ENCODE data around the gene DBH.
"Not testable (repeated sequence)": the region's sequence is repeated elsewhere in the genome, so short reads cannot be mapped to it uniquely, and the experiment has no call there.

The DBH gene

GRCh38 chr9:133621725-133622267, 14.4 kb upstream of the DBH start:
- in situ Hi-C loops (cut with MboI; ENCODE audit: low sequenced_read_pairs), result no loop called here

DNA sequence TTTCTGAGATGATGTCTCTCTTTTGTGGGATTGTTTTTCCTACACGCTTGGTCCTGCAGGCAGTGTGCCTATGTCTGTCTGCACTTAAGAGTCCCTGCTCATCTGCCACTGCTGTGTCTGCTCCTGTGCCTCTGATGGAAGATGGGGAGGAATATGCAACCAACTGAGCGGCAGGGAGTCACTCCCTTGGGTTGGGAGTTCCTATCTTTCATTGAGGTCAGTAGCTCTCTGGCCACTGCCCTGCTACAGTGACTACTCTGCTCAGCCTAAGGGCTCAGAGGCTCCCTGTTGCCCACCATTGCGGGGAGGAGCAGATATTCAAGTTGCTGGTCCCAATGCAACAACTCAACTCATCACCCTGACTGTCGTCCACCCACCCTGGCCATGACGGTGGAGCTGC, 13.6 kb upstream of the DBH start:
- in situ Hi-C loops (cut with MboI; ENCODE audit: low sequenced_read_pairs), result no loop called here

GRCh38 chr9:133626008-133626407, 10.2 kb upstream of the DBH start:
- in situ Hi-C loops (cut with MboI; ENCODE audit: low sequenced_read_pairs), result not testable (repeated sequence)

GRCh38 chr9:133627341-133627740, 8.8 kb upstream of the DBH start:
- in situ Hi-C loops (cut with MboI; ENCODE audit: low sequenced_read_pairs), result no loop called here

DNA sequence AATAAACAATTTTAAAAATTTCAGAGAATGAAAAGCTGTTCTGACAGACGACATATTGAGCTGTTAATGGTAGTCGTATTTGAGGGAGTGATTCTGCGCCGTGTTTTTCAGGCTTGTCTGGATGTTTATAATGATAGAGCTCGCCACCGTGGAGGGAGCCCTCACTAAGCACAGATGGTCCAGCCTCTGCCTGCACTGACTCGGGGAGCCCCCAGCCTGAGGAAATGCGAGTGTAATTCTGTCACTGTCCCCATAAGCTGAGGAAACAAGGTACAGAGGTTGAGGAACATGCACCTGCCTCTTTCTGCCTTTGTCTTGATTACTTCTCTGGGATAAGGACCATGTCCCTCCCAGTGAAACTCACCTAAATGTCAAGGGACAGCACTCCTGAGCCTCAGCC, 7.4 kb upstream of the DBH start:
- in situ Hi-C loops (cut with MboI; ENCODE audit: low sequenced_read_pairs), result no loop called here

- in situ Hi-C loops (cut with MboI; ENCODE audit: low sequenced_read_pairs), result no loop called here
Measured at GRCh38 chr9:133629221-133630110, 6.7 kb upstream of the DBH start.

GRCh38 chr9:133631111-133631510, 5.1 kb upstream of the DBH start:
- in situ Hi-C loops (cut with MboI; ENCODE audit: low sequenced_read_pairs), result no loop called here

DNA sequence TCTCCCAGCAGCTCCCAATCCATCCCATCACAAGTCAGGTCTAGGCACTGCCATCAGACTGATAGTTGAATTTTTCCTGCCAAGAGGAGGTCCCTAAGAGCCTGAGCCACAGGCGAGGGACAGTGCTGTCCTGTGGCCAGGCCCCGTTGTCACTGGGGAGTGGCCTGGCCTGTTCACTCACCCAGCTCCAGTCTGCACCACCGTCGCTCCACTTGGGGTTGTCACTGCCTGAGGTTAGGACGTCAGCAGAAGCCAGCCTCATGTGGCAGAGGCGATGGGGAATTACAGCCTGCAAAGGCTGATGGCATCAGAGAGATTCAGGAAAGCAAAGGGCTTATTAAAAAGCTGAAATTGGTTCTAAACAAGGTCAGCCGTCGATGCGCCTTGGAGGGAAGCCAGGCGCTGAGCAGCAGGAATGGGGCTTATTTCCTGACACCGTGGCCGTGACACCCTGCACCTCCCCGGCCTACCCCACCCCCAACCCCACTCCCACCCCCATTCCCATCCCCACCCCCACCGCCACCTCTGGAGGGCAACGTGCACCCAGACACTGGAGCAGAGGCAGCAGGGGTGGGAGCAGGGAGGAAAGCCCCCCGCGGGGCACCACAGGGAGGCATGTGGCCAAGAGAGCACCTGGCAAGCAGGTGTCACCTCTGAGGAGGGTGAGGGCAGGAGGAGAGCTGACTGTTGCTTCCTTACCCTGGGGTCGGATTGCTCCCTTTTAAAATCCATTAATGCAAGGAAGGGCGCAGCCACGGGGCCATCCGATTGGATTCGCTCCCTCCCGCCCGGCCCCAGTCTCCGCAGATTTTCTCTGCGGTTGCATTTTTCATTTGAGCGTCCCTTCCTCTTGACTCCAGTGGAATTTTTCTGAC, 3.1 kb upstream of the DBH start:
- in situ Hi-C loops (cut with MboI; ENCODE audit: low sequenced_read_pairs), result no loop called here

DNA sequence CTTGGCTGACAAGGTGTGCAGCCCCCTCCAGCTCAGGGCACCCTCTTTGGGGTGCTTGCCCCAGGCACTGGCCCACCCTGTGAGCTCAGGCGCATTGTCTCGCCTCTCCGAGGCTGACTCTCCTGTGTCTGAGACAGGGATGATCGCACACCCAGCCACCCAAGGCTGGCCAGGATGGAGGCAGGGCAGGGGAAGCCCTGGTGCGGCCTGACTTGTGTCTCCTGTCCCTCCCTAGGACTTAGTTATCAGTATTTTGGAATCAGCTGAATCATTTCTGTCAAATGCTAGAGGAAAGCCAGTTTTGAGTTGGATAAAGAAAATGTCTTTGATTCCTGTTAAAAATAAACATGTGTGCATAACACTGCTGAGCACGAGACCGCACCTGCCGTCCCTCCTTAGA, 2.5 kb upstream of the DBH start:
- in situ Hi-C loops (cut with MboI; ENCODE audit: low sequenced_read_pairs), result no loop called here

GRCh38 chr9:133634081-133634691, 2.0 kb upstream of the DBH start:
- in situ Hi-C loops (cut with MboI; ENCODE audit: low sequenced_read_pairs), result no loop called here

- in situ Hi-C loops (cut with MboI; ENCODE audit: low sequenced_read_pairs), result no loop called here
Measured at GRCh38 chr9:133635098-133635497, 1.1 kb upstream of the DBH start.

DNA sequence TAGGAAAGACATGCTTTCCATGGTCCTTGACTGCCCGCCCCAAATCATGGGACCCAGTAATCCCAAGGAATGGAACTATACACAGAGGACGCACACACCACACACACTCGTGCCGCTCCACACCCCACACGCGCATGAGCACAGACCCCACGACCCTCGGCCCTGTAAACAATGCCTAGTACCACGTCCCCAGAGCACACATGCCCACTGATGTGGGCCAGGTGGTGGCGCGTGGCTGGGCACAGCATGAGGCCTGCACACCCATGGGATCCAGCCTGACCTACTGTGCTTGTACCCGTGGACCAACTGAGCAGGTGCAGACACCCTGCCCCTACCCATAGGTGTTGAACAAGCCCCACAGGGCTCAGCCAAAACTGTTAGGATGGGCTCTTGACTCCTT, 739 bp downstream of the DBH start:
- in situ Hi-C loops (cut with MboI; ENCODE audit: low sequenced_read_pairs), result no loop called here

- in situ Hi-C loops (cut with MboI; ENCODE audit: low sequenced_read_pairs), result no loop called here
Measured at GRCh38 chr9:133637451-133638055, 1.4 kb downstream of the DBH start.

GRCh38 chr9:133638076-133638475, 1.9 kb downstream of the DBH start:
- in situ Hi-C loops (cut with MboI; ENCODE audit: low sequenced_read_pairs), result no loop called here

DNA sequence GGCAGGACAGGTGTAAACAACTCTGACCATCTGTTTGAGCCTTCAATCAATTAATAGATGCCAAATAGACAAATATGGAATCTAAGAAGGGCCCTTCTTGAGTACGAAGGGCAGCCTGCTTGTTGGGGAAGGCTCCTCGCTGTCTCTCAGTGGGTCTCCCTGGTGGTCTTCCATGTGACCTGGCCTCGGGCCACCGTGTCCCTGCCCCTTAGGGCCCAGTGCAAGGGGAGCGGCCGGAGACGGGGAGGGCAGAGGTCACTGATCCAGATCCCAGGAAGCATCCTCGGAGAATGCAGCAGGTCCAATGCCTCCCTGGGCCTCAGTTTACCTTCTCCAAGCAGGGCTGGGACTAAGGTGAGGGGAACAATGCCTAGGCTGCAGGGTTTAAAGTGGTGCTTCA, 2.5 kb downstream of the DBH start:
- in situ Hi-C loops (cut with MboI; ENCODE audit: low sequenced_read_pairs), result no loop called here

GRCh38 chr9:133639613-133640012, 3.5 kb downstream of the DBH start:
- in situ Hi-C loops (cut with MboI; ENCODE audit: low sequenced_read_pairs), result no loop called here

DNA sequence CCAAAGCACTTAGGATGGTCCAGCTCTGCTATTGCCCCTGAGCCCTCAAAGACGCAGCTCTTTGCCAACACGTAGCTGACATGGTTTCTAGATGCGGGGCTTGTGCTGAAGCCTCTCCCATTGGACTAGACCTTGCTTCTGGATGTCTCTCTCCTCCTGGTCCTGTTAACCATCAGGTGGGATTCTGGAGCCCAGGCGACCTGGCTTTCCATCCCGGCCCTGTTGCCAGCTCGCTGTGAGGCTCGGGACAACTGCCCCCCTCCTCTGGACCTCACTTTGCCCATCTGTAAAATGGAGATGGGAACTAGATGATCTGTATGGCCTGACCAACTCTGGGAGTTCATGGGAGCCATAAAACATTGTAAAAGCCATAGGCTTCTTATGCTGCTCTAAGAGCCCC, 4.0 kb downstream of the DBH start:
- in situ Hi-C loops (cut with MboI; ENCODE audit: low sequenced_read_pairs), result no loop called here

GRCh38 chr9:133640580-133641395, 4.6 kb downstream of the DBH start:
- in situ Hi-C loops (cut with MboI; ENCODE audit: low sequenced_read_pairs), result no loop called here

DNA sequence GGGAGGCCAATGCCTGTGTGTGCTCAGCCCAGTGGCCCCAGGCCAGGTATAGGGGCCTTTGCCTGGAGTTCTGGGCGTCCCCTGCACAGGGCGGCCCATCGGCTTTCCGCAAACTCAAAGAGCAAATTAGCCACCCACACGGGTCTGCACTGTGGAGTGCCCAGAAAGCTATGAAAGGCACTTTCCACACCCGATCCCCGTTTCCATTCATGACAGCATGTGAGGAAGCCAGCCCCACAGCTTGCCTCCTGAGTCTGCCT, 5.2 kb downstream of the DBH start:
- in situ Hi-C loops (cut with MboI; ENCODE audit: low sequenced_read_pairs), result no loop called here

DNA sequence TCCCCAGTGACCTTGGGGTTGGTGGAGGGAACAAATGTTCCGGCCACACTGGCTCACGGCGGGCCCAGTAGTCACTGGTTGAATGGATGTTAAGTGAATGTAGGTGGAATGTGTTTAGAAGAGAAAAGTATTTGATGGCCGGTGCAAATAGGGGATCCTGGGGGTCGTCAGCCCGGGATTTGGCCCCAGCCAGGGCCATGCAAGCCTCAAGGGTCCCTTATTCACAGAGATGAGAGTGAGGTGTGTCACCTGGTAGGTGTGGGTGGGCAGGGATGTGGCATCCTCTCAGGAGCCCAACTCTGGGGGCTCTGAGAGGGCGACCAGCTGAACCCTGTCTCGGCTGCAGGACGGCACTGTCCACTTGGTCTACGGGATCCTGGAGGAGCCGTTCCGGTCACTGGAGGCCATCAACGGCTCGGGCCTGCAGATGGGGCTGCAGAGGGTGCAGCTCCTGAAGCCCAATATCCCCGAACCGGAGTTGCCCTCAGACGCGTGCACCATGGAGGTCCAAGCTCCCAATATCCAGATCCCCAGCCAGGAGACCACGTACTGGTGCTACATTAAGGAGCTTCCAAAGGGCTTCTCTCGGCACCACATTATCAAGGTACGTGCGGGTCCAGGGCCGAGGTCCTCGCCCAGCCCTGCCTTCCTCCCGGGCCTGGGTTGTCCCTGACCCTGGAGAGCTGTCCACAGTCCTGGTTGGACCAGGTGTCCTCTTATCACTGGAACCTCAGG, 5.9 kb downstream of the DBH start:
- in situ Hi-C loops (cut with MboI; ENCODE audit: low sequenced_read_pairs), result no loop called here
